ENCODE data around the gene FGF14.

FGF14 gene

GRCh38 chr13:101728021-101728420 is 673.8 kb downstream of the FGF14 start:
- DNase-seq (ENCODE audit: low read depth): no peak

- no peak for DNase-seq (ENCODE audit: low read depth)
These were observed 674.7 kb downstream of the FGF14 start for GRCh38 chr13:101727118-101727517.

GRCh38 chr13:101726681-101727080 is 675.2 kb downstream of the FGF14 start:
- no peak for DNase-seq (ENCODE audit: low read depth)

GRCh38 chr13:101718496-101718895 is 683.4 kb downstream of the FGF14 start:
- no peak for DNase-seq (ENCODE audit: low read depth)

DNA sequence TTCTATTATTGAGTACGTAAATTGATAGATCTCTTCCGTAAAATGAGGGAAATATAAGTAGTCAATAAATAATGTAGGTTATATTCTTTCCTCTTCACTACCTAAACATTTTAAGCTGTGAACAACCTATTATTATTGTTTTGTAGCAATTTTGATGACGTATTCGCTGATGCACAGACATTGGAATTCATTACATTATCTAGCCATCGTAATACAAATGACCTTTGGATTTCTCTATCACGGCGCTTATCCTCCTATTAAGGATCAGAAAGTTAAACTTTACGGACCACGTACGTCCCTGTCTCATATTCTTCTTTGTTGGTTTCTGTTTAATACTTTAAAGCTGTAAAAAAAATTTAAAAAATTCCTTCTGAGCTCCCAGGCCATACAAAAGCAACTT is 684.5 kb downstream of the FGF14 start:
- DNase-seq (ENCODE audit: low read depth): no peak

- DNase-seq (ENCODE audit: low read depth): no peak
These were observed 687.7 kb downstream of the FGF14 start for GRCh38 chr13:101714195-101714594.

GRCh38 chr13:101712026-101712348 is 689.9 kb downstream of the FGF14 start:
- no peak for DNase-seq (ENCODE audit: low read depth)

DNA sequence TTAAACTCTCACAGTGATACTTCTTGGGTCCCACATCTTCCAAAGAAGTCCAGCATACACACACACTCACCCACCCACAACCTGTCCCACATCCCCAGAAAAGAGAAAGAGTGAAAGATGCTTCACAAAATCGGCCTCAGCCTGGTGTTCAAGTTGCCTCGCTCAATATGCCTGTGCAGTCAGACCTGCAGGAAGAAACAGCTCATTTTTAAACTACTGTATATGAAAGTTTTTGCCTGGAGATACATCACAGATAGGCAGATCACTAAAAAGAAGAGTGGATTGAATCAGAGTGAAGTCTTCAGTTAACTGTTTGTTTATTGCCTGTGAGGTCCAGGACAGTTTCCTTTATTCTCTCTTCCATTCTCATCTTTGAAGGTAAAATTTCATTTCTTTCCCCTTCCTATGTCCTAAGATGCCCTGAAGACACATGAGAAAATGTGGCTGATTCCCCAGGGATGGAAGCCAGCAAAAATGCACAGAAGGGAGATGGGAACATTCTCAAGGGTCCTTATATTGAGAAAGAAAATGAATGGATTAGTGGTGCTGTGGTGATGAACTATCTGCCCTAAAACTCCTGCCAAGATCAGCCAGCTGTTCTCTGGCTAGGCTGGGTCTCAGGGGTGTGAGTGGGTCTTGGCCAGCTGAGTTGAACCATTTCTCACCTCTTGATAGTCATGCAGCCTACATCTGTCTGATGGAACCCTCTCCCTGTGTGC is 690.4 kb downstream of the FGF14 start:
- no peak for DNase-seq (ENCODE audit: low read depth)

DNA sequence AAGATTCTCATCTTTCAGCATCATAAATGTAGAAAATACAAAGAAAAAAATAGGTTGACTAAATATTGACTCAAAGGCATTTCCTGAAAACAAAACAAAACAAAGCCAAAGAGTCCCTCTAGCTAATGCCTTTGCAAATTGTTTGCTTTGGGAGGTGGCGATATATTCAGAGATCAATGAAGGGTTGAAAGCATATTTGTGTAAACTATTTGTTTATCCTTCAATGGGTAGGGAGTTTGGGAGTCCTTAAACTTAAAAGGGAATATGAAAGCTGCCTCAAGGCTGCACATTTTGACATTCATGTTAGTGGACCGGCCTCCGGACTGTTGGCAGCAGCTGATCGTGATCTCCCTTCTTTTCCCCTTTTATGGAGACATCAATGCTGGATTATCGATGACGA is 691.9 kb downstream of the FGF14 start:
- DNase-seq (ENCODE audit: low read depth): no peak

DNA sequence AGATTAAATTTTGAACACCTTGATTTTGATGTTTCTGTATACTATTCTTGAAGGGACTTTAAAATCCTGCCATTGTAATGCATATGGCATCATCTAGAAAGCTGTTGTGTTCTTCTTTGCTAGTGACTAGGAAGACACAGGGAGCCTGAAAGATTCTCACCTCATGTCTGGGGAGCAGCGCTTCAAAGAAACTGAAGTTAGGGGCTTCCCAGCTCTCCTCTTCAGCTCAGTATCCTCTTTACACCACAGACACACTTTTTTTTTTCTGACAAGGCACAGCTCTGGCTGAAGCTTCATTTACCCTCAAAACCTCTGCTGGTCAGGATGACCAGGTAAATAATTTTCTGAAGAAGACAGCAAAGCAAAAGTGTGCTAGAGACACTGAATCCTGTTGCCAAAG is 693.7 kb downstream of the FGF14 start:
- no peak for DNase-seq (ENCODE audit: low read depth)

DNA sequence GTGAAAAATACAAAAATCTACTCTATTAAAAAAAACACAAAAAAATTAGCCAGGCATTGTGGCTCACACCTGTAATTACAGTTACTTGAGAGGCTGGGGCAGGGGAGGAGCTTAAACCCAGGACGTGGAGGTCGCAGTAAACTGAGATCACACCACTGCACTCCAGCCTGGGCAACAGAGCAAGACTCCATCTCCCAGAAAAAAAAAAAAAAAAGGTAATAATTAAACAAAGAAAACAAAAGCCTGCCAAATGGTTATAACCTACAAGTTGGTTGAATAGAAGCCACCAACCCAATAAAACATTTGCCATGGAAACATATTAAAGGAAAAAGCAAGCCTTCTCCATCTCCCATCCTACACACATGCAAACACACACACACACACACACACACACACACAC is 694.2 kb downstream of the FGF14 start:
- no peak for DNase-seq (ENCODE audit: low read depth)

- DNase-seq (ENCODE audit: low read depth): no peak
These were observed 695.2 kb downstream of the FGF14 start for GRCh38 chr13:101706651-101707050.

DNA sequence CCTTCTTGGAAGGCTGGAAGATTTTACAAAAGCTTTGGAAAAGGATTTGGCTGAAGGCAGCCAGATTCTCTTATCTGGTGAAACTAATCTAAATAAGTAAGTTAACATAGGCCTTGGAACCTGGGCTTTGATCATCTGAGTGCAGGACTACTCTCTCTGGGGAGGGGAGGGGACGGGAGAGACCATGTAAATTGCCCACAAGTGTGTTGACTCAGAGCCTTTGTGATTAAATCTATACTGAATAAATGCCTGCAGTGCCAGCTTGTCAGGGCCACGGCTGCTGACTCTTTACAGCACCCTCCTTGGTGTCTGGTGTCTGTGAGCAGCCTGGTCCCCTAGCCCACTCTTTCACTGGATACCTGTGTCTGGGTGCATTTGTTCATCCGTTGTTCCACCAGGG is 698.0 kb downstream of the FGF14 start:
- no peak for DNase-seq (ENCODE audit: low read depth)

DNA sequence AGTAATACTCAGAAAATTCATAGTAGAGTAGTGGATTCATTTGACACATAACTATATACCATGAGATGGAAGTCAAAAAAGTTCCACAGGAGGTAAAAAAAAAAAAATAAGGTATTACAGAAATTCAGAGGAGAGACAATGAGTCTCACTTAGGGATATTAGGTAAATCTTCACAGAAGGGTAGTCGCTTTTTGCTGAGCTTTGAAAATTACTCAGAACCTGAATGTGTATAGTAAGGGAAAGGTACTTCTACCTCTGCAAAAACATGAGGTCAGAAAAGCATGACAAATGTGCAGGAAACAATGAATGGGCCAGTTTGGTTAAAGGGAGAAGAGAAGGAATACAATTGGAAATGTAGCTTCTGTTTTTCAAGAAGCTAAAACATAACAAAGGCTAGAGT is 698.8 kb downstream of the FGF14 start:
- DNase-seq (ENCODE audit: low read depth): no peak

DNA sequence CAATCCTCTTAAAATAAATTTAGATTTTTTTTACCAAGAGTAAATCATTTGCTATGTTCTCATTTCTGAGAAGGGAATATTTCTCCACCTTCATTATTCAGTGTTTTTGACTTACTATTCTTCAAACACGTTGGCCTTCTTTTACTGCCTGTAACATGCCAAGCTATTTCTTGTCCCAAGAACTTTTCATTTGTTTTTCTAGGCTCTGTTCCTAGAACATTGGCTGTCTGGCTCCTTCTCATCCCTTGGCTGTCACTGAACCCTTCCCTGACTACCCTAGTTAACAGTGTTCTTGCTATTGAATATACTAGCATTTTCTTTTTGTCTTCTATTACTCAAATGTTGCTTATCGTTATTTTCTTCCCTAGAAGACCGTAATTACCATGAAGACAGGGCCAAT is 701.2 kb downstream of the FGF14 start:
- no peak for DNase-seq (ENCODE audit: low read depth)

- DNase-seq (ENCODE audit: low read depth): no peak
These were observed 703.4 kb downstream of the FGF14 start for GRCh38 chr13:101698400-101698799.

DNA sequence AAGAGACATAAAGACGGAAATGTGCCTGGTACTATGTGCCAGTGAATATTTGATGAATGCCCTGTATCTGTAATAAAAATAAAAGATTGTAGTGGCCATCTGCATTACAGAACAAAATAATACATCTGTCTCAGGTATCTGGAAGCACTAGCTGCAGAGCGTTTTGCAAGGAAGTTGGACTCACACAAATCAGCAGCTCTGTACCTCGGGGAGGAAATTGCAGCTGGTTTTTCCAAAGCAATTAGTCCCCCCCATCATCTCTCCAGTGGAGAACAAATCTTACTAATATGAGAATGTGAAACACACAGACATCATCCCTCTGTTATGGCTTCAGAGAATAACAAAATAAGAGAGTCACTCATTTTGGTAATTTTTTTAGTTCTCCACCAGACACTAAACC is 704.1 kb downstream of the FGF14 start:
- DNase-seq (ENCODE audit: low read depth): no peak

- DNase-seq (ENCODE audit: low read depth): no peak
These were observed 705.9 kb downstream of the FGF14 start for GRCh38 chr13:101695870-101696516.

DNA sequence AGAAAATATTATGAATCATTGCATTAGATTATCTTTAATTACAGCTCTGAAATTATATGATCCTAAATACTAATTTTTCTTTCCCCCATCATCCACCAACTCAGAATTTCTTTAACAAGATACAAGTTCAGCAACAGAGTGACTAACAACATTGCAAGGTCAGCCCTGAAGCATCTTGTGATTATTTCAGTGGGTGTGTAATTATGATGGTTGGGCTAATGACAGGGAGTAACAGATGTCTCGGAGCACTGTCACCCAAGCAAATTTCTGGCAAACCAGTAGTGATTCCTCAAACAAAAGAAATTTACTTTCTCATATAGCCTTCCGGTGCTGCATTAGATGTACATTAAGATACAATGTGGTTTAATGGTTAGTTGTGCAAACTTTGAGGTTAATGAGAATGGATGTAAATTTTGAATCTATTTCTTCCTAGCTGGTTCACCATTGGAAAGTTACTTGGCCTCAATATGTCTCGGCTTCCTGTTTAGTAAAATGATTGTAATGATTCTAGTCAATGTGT is 710.4 kb downstream of the FGF14 start:
- DNase-seq (ENCODE audit: low read depth): no peak

DNA sequence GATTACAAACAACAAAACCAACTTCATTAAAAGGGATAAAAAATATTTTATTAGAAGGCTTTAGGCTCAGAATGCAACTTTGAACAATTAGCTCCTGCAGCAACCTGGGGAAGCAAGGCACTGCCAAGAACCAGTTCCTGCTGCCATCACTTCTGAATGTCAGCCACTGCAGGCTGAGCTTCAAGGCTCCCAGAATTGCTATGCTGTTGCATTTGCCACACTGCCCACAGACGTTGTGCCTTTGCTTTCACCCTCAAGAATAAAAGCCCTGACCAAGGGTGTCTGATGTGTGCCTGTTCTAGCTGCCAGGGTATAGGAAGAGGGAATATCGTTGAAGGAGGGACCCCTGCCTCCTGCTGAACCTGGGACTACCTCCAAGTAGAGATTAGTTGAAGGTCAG is 711.0 kb downstream of the FGF14 start:
- no peak for DNase-seq (ENCODE audit: low read depth)

DNA sequence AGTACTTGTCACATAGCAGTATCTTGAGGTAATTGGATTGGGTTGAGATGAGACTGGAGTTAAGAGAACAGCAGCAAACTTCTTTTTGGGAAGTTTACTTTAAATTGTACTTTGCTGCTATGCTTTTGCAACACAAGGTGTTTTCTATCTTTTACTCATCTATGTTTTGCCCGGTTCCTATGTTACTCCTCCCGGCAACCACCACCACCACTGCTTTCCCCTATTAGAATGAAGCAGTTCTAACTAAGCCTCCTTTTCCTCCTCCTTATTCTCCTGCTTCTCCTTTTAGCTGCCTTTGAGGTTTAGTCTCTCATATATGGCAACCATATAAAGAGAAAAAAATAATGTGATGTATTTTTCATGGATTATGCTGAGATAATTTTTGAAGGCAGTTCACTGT is 715.8 kb downstream of the FGF14 start:
- no peak for DNase-seq (ENCODE audit: low read depth)

GRCh38 chr13:101681834-101682233 is 720.0 kb downstream of the FGF14 start:
- DNase-seq (ENCODE audit: low read depth): no peak

DNA sequence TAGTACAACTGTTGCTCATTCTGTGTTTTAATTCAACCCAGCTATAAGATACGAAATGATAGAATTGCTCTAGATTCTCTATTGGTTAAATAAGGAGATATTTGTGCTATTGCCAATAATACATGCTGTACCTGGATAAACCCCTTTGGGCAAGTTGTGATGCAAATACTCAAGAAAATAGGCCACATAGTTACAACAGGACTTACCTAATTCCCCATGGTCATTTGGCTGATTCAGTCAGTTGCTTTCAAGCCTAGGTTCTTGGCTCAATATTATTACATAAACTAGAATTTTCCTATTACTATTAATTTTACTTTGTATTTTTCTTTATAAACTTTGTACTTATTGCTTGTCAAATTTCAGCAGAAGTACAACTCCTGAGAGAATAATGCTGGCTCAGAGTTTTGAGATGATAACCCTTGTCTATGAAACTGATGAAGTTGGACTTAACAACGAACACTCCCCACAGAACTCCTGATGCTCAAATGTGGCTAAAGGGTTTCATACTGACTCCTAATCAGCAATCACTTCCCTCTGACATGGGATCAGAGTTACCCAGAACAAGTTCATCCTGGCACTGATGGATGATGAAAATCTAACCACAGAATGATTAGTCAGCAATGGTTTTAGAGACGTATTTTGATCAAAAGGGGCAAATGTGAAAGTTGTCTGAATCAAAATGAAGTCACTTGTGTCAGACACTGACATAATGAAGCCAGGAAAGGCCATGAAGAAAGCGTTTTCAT is 728.3 kb downstream of the FGF14 start:
- no peak for DNase-seq (ENCODE audit: low read depth)
